Measurements from ENCODE around the gene ZDHHC14.

ZDHHC14 gene

DNA sequence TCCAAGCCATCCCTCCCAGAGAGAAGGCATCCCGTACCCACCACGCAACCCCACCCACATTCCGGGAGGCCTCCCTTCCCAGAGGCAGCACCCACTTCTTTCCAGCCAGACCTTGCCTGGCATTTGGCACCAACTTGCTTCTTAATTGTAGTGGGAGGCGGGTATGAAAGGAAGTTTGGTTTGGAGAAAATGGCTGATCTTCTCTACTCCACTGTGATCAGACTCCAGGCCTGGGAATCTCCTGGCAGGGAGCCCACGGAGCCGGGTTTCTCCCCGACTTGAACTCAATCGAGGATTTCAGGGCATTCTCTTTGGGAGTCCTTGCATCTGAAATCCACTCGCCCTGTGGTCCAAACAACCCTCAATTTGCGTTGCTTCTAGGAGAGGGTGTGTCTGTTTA lies 107.1 kb downstream of the ZDHHC14 start:
- H4K20me1 ChIP-seq (ENCODE audit: insufficient read depth), result no peaks in the 10 kb centered on the region
- H3K27me3 ChIP-seq (ENCODE audit: insufficient read depth, low read depth), result no peaks in the 10 kb centered on the region
- H3K4me1 ChIP-seq (ENCODE audit: low read depth, poor library complexity, severe bottlenecking), result no peaks in the 10 kb centered on the region
- no peaks in the 10 kb centered on the region for H3K79me2 ChIP-seq (ENCODE audit: insufficient read depth, low read depth)
- no peak overlapping the region for H3K4me3 ChIP-seq (IDR thresholded peaks at IDR 0.05; ENCODE audit: insufficient read depth, low read depth, low read length)
- H3K4me2 ChIP-seq, result no peak overlapping the region
- H2AFZ ChIP-seq (ENCODE audit: low read depth), result no peak overlapping the region
- TF ChIP-seq, protein P1, sequence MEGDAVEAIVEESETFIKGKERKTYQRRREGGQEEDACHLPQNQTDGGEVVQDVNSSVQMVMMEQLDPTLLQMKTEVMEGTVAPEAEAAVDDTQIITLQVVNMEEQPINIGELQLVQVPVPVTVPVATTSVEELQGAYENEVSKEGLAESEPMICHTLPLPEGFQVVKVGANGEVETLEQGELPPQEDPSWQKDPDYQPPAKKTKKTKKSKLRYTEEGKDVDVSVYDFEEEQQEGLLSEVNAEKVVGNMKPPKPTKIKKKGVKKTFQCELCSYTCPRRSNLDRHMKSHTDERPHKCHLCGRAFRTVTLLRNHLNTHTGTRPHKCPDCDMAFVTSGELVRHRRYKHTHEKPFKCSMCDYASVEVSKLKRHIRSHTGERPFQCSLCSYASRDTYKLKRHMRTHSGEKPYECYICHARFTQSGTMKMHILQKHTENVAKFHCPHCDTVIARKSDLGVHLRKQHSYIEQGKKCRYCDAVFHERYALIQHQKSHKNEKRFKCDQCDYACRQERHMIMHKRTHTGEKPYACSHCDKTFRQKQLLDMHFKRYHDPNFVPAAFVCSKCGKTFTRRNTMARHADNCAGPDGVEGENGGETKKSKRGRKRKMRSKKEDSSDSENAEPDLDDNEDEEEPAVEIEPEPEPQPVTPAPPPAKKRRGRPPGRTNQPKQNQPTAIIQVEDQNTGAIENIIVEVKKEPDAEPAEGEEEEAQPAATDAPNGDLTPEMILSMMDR (conservative IDR thresholded peaks at IDR 0.05; ENCODE audit: low read depth, low read length), result no peak
- H3K9ac ChIP-seq, result no peak overlapping the region
- H3K27ac ChIP-seq, result no peak overlapping the region
- no peaks in the 10 kb centered on the region for H3K36me3 ChIP-seq (ENCODE audit: insufficient read depth)

DNA sequence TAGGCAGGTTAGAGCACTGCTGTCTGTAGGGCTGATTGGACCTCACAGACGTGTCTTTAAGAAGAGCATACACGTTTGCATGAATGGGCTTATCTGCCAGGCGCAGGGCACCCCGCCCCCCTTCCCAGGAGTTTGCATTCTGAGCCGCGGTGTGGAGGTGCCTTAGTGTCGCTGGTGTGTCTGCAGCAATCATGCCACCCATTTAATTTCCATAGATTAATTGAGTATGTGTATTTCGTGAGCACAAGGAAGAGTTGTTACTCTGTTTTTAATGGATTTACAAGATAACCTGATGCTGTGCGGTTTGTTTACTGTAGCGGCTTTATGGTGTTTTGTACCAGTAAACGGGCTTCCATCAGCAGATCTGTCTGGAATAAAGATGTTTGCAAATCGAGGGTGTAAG lies 107.7 kb downstream of the ZDHHC14 start:
- Histone ChIP-seq H3K79me2 (ENCODE audit: insufficient read depth, low read depth) (no peaks in the 10 kb centered on the region), H3K9ac (no peak overlapping the region), H4K20me1 (ENCODE audit: insufficient read depth) (no peaks in the 10 kb centered on the region), H3K4me3 (IDR thresholded peaks at IDR 0.05; ENCODE audit: insufficient read depth, low read depth, low read length) (no peak overlapping the region), H3K4me2 (no peak overlapping the region), H3K27me3 (ENCODE audit: insufficient read depth, low read depth) (no peaks in the 10 kb centered on the region), H3K27ac (no peak overlapping the region), H2AFZ (ENCODE audit: low read depth) (no peak overlapping the region), H3K36me3 (ENCODE audit: insufficient read depth) (no peaks in the 10 kb centered on the region), H3K4me1 (ENCODE audit: low read depth, poor library complexity, severe bottlenecking) (no peaks in the 10 kb centered on the region)
- TF ChIP-seq, protein P1 (conservative IDR thresholded peaks at IDR 0.05; ENCODE audit: low read depth, low read length), result no peak

DNA sequence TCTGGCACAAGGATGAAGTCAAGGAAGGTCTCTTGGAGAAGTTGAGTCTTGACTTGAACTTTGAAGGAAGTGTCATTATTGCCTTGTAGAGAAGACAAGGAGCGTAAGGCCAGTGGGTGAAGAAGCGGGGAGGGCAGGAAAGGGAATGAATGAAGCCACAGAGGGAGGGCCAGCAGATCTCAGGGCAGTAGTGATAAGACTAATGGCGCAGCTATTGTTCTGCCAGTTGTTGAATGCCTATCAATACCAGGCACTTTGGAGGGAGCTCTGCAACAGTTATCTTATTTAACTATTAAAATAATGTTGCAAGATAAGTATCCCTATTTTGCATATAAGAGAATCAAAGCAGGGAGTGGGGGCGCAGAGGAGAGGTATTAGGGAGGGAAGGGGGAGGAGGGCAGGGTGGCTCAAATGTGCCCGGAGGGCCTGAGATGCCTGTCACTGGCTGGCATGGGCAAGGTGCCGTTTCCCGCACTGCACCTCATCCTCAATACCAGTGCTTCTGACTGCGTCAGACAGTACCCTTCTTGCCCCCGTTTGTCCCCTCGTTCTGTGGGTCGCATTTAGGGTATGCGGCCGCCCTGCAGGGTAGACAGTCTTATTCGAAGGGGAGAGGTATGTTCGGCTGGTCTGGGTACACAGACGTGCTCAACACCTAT lies 109.8 kb downstream of the ZDHHC14 start:
- Histone ChIP-seq H3K4me2 (no peak overlapping the region), H3K79me2 (ENCODE audit: insufficient read depth, low read depth) (no peaks in the 10 kb centered on the region)
- TF ChIP-seq, protein P1 (conservative IDR thresholded peaks at IDR 0.05; ENCODE audit: low read depth, low read length), result no peak

DNA sequence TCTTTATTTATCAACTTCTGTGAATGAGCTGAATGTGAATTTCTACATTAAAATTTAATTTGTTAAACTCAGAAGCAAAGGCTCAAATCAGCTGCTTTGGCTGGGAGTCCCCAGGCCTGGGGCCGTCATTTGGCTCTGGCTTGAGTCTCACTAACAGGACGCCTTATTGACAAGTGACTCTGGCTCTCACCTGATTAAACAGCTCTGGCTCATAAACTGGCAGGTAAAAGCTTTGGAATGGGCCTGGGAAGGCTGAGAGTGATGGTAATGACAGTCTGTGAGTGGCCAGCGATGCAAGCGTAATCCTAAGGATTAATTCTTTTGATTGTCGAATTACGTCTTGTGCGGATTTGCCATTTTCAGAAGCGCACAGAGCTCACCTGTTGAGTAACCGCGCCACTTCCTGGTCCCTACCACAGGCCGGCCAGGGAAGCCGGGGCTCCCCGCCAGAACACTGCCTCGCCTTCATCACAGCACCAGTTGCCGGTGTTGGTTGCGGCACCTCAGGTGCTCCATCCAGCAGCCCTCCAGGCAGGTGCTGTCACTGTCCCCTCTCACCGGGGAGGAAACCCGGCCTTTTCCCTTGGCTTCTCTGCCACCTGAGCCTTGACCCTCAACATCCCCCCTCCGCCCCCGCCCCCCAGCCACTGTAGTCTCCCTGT lies 110.7 kb downstream of the ZDHHC14 start:
- TF ChIP-seq, protein P1 (conservative IDR thresholded peaks at IDR 0.05; ENCODE audit: low read depth, low read length), result no peak
- no peak overlapping the region for H3K9ac ChIP-seq
- no peaks in the 10 kb centered on the region for H3K36me3 ChIP-seq (ENCODE audit: insufficient read depth)
- H3K4me3 ChIP-seq (IDR thresholded peaks at IDR 0.05; ENCODE audit: insufficient read depth, low read depth, low read length), result no peak overlapping the region
- H2AFZ ChIP-seq (ENCODE audit: low read depth), result no peak overlapping the region
- no peaks in the 10 kb centered on the region for H3K27me3 ChIP-seq (ENCODE audit: insufficient read depth, low read depth)
- H3K4me2 ChIP-seq, result no peak overlapping the region
- no peaks in the 10 kb centered on the region for H3K4me1 ChIP-seq (ENCODE audit: low read depth, poor library complexity, severe bottlenecking)
- H3K27ac ChIP-seq, result no peak overlapping the region
- no peaks in the 10 kb centered on the region for H4K20me1 ChIP-seq (ENCODE audit: insufficient read depth)
- no peaks in the 10 kb centered on the region for H3K79me2 ChIP-seq (ENCODE audit: insufficient read depth, low read depth)

More for the DNA sequence above, 109.8 kb downstream of the ZDHHC14 start:
- H2AFZ ChIP-seq (ENCODE audit: low read depth), result no peak overlapping the region
- H3K36me3 ChIP-seq (ENCODE audit: insufficient read depth), result no peaks in the 10 kb centered on the region
- H3K27ac ChIP-seq, result no peak overlapping the region
- H3K27me3 ChIP-seq (ENCODE audit: insufficient read depth, low read depth), result no peaks in the 10 kb centered on the region
- H3K4me3 ChIP-seq (IDR thresholded peaks at IDR 0.05; ENCODE audit: insufficient read depth, low read depth, low read length), result no peak overlapping the region
- H4K20me1 ChIP-seq (ENCODE audit: insufficient read depth), result no peaks in the 10 kb centered on the region
- no peaks in the 10 kb centered on the region for H3K4me1 ChIP-seq (ENCODE audit: low read depth, poor library complexity, severe bottlenecking)
- no peak overlapping the region for H3K9ac ChIP-seq
